Activated CD4-positive, alpha-beta T cell treated with anti-CD3 and anti-CD28 coated beads, Interleukin-2, amount 50 U/mL, for 16 hours (primary cell): ENCODE data around the gene UPP2.

Source experiments
- DNase-seq: peaks from one replicate; pipeline ENCODE4 v3.0.0-alpha.2; 2020

The UPP2 gene

GRCh38 chr2:158112992-158113391, 11.3 kb downstream of the UPP2 start:
- DNase-seq, result no peak

- no peak for DNase-seq
These were observed 12.1 kb downstream of the UPP2 start for GRCh38 chr2:158113741-158114295.

- DNase-seq, result no peak
These were observed 12.8 kb downstream of the UPP2 start for GRCh38 chr2:158114516-158114915.

GRCh38 chr2:158115202-158115767, 13.6 kb downstream of the UPP2 start:
- no peak for DNase-seq

- DNase-seq, result no peak
These were observed 15.3 kb downstream of the UPP2 start for GRCh38 chr2:158116936-158117335.

- no peak for DNase-seq
These were observed 18.4 kb downstream of the UPP2 start for GRCh38 chr2:158120102-158120501.

- DNase-seq, result no peak
These were observed 19.3 kb downstream of the UPP2 start for GRCh38 chr2:158120664-158121641.

- DNase-seq, result no peak
These were observed 23.2 kb downstream of the UPP2 start for GRCh38 chr2:158124896-158125295.

- DNase-seq, result no peak
These were observed 24.3 kb downstream of the UPP2 start for GRCh38 chr2:158125756-158126498.

- no peak for DNase-seq
These were observed 25.7 kb downstream of the UPP2 start for GRCh38 chr2:158127380-158127804.

- DNase-seq, result no peak
These were observed 26.7 kb downstream of the UPP2 start for GRCh38 chr2:158128168-158128973.

GRCh38 chr2:158129037-158129436, 27.4 kb downstream of the UPP2 start:
- DNase-seq, result no peak

GRCh38 chr2:158130832-158131473, 29.3 kb downstream of the UPP2 start:
- DNase-seq, result no peak

GRCh38 chr2:158131483-158131912, 29.8 kb downstream of the UPP2 start:
- DNase-seq, result no peak

- DNase-seq, result no peak
These were observed 30.4 kb downstream of the UPP2 start for GRCh38 chr2:158131919-158132566.

GRCh38 chr2:158134055-158134454, 32.4 kb downstream of the UPP2 start:
- no peak for DNase-seq

GRCh38 chr2:158134655-158135054, 33.0 kb downstream of the UPP2 start:
- DNase-seq, result no peak

- no peak for DNase-seq
These were observed 33.4 kb downstream of the UPP2 start for GRCh38 chr2:158135096-158135495.

GRCh38 chr2:158138255-158138654, 36.6 kb downstream of the UPP2 start:
- no peak for DNase-seq

- DNase-seq, result no peak
These were observed 38.5 kb downstream of the UPP2 start for GRCh38 chr2:158140201-158140600.

- DNase-seq, result no peak
These were observed 40.5 kb downstream of the UPP2 start for GRCh38 chr2:158142165-158142564.
